Tibial artery (tissue), 4 donors: ENCODE data around the gene DRC3.

Source experiments
- DNase-seq, 2 donors: peaks; one replicate each; pipeline ENCODE4 v3.0.0-alpha.2; 2019
- H3K27ac ChIP-seq, 2 donors: fragments of 200-600 bp; sonication (generic) in 1 of 2; 1 replicate in 1 of 2; 2 replicates in 1 of 2; pipeline ENCODE4 v1.5.1; 2018 to 2019; ENCODE audit warnings: mild to moderate bottlenecking in 1 of 2
- H3K27me3 ChIP-seq, 2 donors: fragments of 200-600 bp; sonication (generic) in 1 of 2; one replicate each; pipeline versions ENCODE4 v1.5.1 to v1.6.0; 2016 to 2019
- H3K36me3 ChIP-seq, 3 donors: fragments of 200-600 bp; sonication (generic) in 2 of 3; one replicate each; pipeline ENCODE4 v1.5.1; 2016 to 2019; ENCODE audit warnings: mild to moderate bottlenecking in 2 of 3
- H3K4me1 ChIP-seq, 4 donors: fragments of 200-600 bp; sonication (generic) in 2 of 4; 1 replicate in 3 of 4; 2 replicates in 1 of 4; pipeline ENCODE4 v1.5.1; 2016 to 2019
- H3K4me3 ChIP-seq, 2 donors: fragments of 200-600 bp; sonication (generic) in 1 of 2; 1 replicate in 1 of 2; 2 replicates in 1 of 2; pipeline ENCODE4 v1.5.1; 2018 to 2019; ENCODE audit warnings: mild to moderate bottlenecking in 2 of 2
- H3K9me3 ChIP-seq, 3 donors: fragments of 200-600 bp; sonication (generic) in 1 of 3; one replicate each; pipeline ENCODE4 v1.5.1; 2016 to 2019
- CTCF ChIP-seq, 2 experiments: fragments of 200-600 bp in 1 of 2; fragments of 450-650 bp in 1 of 2; IDR thresholded peaks; one replicate each; pipeline ENCODE4 v1.5.1; 2017 to 2019; ENCODE audit warnings: antibody characterized with exemption in 2 of 2, mild to moderate bottlenecking in 1 of 2, moderate library complexity in 1 of 2
- intact Hi-C: fragments of 100-400 bp; cut with DNase I; formaldehyde crosslinking; loops from one replicate; pipeline ENCODE4 v1.15.0; 2023; ENCODE audit warnings: low total_unique reads

The DRC3 gene

GRCh38 chr17:17972126-17972951, at the start of gene DRC3, which contains the start of gene TOM1L2:
DRC3 (plus strand) TSS chr17:17972862; CDS start chr17:17977599, 4,737 bp downstream.
TOM1L2 (minus strand) TSS chr17:17972400; CDS start chr17:17972313, 87 bp downstream.
- Histone ChIP-seq H3K27me3 (no peaks in the 10 kb centered on the region), H3K4me1 (peaks cover 0 to 35% (median 25%) of the 10 kb centered on the region in 4 donors), H3K27ac (peak within 1 kb of the TSS; percentile 83 to 88), H3K9me3 (no peaks in the 10 kb centered on the region), H3K4me3 (peak within 1 kb of the TSS; percentile 78 to 83), H3K36me3 (peaks cover 0 to 4% (median 0%) of the 10 kb centered on the region in 3 donors)
- peak; percentile 7 to 33 for TF ChIP-seq CTCF (IDR thresholded peaks at IDR 0.05)
- DNase-seq: peak; percentile 100
- intact Hi-C loops: no loop called here

- TF ChIP-seq CTCF (IDR thresholded peaks at IDR 0.05): no peak
- Histone ChIP-seq H3K9me3 (no peaks in the 10 kb centered on the region), H3K4me3 (no peak overlapping the region), H3K27me3 (no peaks in the 10 kb centered on the region), H3K4me1 (peaks cover 0 to 65% (median 48%) of the 10 kb centered on the region in 4 donors), H3K36me3 (no peaks in the 10 kb centered on the region), H3K27ac (no peak overlapping the region)
- intact Hi-C loops: no loop called here
- no peak for DNase-seq
These were observed 48.4 kb upstream of the DRC3 start for GRCh38 chr17:17924131-17924856.

- Histone ChIP-seq H3K9me3 (no peaks in the 10 kb centered on the region), H3K4me1 (peaks cover 0 to 71% (median 52%) of the 10 kb centered on the region in 4 donors), H3K27ac (no peak overlapping the region), H3K4me3 (no peak overlapping the region), H3K27me3 (no peaks in the 10 kb centered on the region), H3K36me3 (no peaks in the 10 kb centered on the region)
- TF ChIP-seq CTCF (IDR thresholded peaks at IDR 0.05): no peak
- intact Hi-C loops: no loop called here
- no peak for DNase-seq
These were observed 47.8 kb upstream of the DRC3 start for GRCh38 chr17:17924857-17925250.

- no peak overlapping the region for H3K27ac ChIP-seq
- no peak overlapping the region for H3K4me3 ChIP-seq
- no peaks in the 10 kb centered on the region for H3K27me3 ChIP-seq
- DNase-seq: no peak
- H3K4me1 ChIP-seq: peaks cover 0 to 75% (median 56%) of the 10 kb centered on the region in 4 donors
- H3K36me3 ChIP-seq: no peaks in the 10 kb centered on the region
- intact Hi-C loops: no loop called here
- TF ChIP-seq CTCF (IDR thresholded peaks at IDR 0.05): no peak
- H3K9me3 ChIP-seq: no peaks in the 10 kb centered on the region
These were observed 46.6 kb upstream of the DRC3 start for GRCh38 chr17:17926036-17926435.

GRCh38 chr17:17926840-17927449, 45.7 kb upstream of the DRC3 start:
- no peak for TF ChIP-seq CTCF (IDR thresholded peaks at IDR 0.05)
- intact Hi-C loops: no loop called here
- Histone ChIP-seq H3K27ac (peak overlapping the region in 1 of 2 donors; percentile 17), H3K36me3 (no peaks in the 10 kb centered on the region), H3K27me3 (no peaks in the 10 kb centered on the region), H3K4me3 (no peak overlapping the region), H3K4me1 (peaks cover 0 to 71% (median 51%) of the 10 kb centered on the region in 4 donors), H3K9me3 (no peaks in the 10 kb centered on the region)
- no peak for DNase-seq
